Breast epithelium (tissue), 4 donors: ENCODE results near the gene ST7. TPM values are rescaled to one million over a fixed set of nuclear protein-coding genes. Genes with fewer than 3 reads are reported as not detected.

Experiments
- DNase-seq, 2 donors: peaks; one replicate each; pipeline ENCODE4 v3.0.0-alpha.2; 2019; ENCODE audit warnings: low spot score in 2 of 2
- H3K27ac ChIP-seq, 2 donors: fragments of 200-600 bp; sonication (generic) in 1 of 2; one replicate each; pipeline ENCODE4 v1.5.1; 2016 to 2019; ENCODE audit warnings: mild to moderate bottlenecking in 1 of 2
- H3K27me3 ChIP-seq, 2 donors: fragments of 200-600 bp; sonication (generic) in 1 of 2; one replicate each; pipeline versions ENCODE4 v1.5.1 to v1.6.0; 2017 to 2019; ENCODE audit warnings: control low read depth in 1 of 2, mild to moderate bottlenecking in 1 of 2
- H3K36me3 ChIP-seq: fragments of 200-600 bp; one replicate; pipeline ENCODE4 v1.5.1; 2019
- H3K4me1 ChIP-seq, 2 donors: fragments of 200-600 bp; sonication (generic); one replicate each; pipeline ENCODE4 v1.5.1; 2016 to 2019; ENCODE audit warnings: control low read depth in 1 of 2
- H3K4me3 ChIP-seq, 3 donors: fragments of 200-600 bp; sonication (generic); 1 replicate in 2 of 3; 2 replicates in 1 of 3; pipeline ENCODE4 v1.5.1; 2016 to 2019; ENCODE audit warnings: mild to moderate bottlenecking in 3 of 3, moderate library complexity in 2 of 3
- H3K9me3 ChIP-seq, 2 donors: fragments of 200-600 bp; sonication (generic) in 1 of 2; one replicate each; pipeline ENCODE4 v1.5.1; 2016 to 2019; ENCODE audit warnings: control low read depth in 1 of 2
- CTCF ChIP-seq, 3 donors: fragments of 450-650 bp; IDR thresholded peaks; one replicate each; pipeline ENCODE4 v1.5.1; 2016 to 2017; ENCODE audit warnings: antibody characterized with exemption in 3 of 3, mild to moderate bottlenecking in 3 of 3, moderate library complexity in 3 of 3
- POLR2A ChIP-seq: fragments of 450-650 bp; IDR thresholded peaks from one replicate; pipeline ENCODE4 v1.6.1; 2016; ENCODE audit warnings: antibody characterized with exemption, mild to moderate bottlenecking, moderate library complexity
- POLR2AphosphoS5 ChIP-seq, 3 donors: sonication (generic); formaldehyde crosslinking; IDR thresholded peaks; one replicate each; pipeline ENCODE4 v1.6.1; 2017; ENCODE audit warnings: antibody characterized with exemption in 3 of 3
- intact Hi-C: fragments of 100-400 bp; cut with DNase I; formaldehyde crosslinking; loops from one replicate; pipeline ENCODE4 v1.15.1; 2023; ENCODE audit warnings: low total_unique reads
- total RNA-seq, 3 donors: library from RNA; depleted of rRNA; stranded (reverse); fragments of >200 nt; gene quantifications; one replicate each; pipeline ENCODE4 v1.1.0, GENCODE V29; 2016

The ST7 gene
- total RNA-seq, 3 donors from 2014 or later, result 24.3 to 41.4 (median 27.5) TPM

GRCh38 chr7:117126676-117127075, 173.4 kb downstream of the ST7 start:
- DNase-seq, result no peak
- H3K27ac ChIP-seq, result no peak overlapping the region
- H3K4me1 ChIP-seq, result no peaks in the 10 kb centered on the region
- no peaks in the 10 kb centered on the region for H3K9me3 ChIP-seq
- no peaks in the 10 kb centered on the region for H3K36me3 ChIP-seq
- intact Hi-C loops, result loop anchor here (10.0 kb wide), 1 partner anchor 142 kb away; no protein-coding TSS in a partner anchor
- no peak overlapping the region for H3K4me3 ChIP-seq
- TF ChIP-seq POLR2A (no peak), CTCF (IDR thresholded peaks at IDR 0.05) (no peak), POLR2AphosphoS5 (IDR thresholded peaks at IDR 0.05) (no peak)
- no peaks in the 10 kb centered on the region for H3K27me3 ChIP-seq

- no peak for TF ChIP-seq POLR2AphosphoS5 (IDR thresholded peaks at IDR 0.05)
- TF ChIP-seq CTCF (IDR thresholded peaks at IDR 0.05), result peak; percentile 54 to 78 (median 64)
- no peak for TF ChIP-seq POLR2A
- H3K27me3 ChIP-seq, result no peaks in the 10 kb centered on the region
- no peaks in the 10 kb centered on the region for H3K4me1 ChIP-seq
- no peak overlapping the region for H3K4me3 ChIP-seq
- DNase-seq, result no peak
- H3K27ac ChIP-seq, result no peak overlapping the region
- H3K36me3 ChIP-seq, result no peaks in the 10 kb centered on the region
- intact Hi-C loops, result loop anchor here (10.0 kb wide), 1 partner anchor 143 kb away; no protein-coding TSS in a partner anchor
- H3K9me3 ChIP-seq, result no peaks in the 10 kb centered on the region
These were observed 174.4 kb downstream of the ST7 start for GRCh38 chr7:117127585-117128168.

- H3K9me3 ChIP-seq, result no peaks in the 10 kb centered on the region
- no peaks in the 10 kb centered on the region for H3K36me3 ChIP-seq
- H3K4me1 ChIP-seq, result no peaks in the 10 kb centered on the region
- H3K27ac ChIP-seq, result no peak overlapping the region
- no peak for DNase-seq
- TF ChIP-seq CTCF (IDR thresholded peaks at IDR 0.05) (no peak), POLR2AphosphoS5 (IDR thresholded peaks at IDR 0.05) (no peak), POLR2A (no peak)
- no peak overlapping the region for H3K4me3 ChIP-seq
- intact Hi-C loops, result loop anchor here (10.0 kb wide), 1 partner anchor 145 kb away; no protein-coding TSS in a partner anchor
- H3K27me3 ChIP-seq, result no peaks in the 10 kb centered on the region
These were observed 176.2 kb downstream of the ST7 start for GRCh38 chr7:117129521-117129955.

- Histone ChIP-seq H3K4me3 (no peak overlapping the region), H3K27ac (no peak overlapping the region)
These were observed 177.0 kb downstream of the ST7 start for GRCh38 chr7:117130262-117130661.

More at GRCh38 chr7:117130262-117130661, 177.0 kb downstream of the ST7 start:
- TF ChIP-seq CTCF (IDR thresholded peaks at IDR 0.05) (no peak), POLR2A (no peak), POLR2AphosphoS5 (IDR thresholded peaks at IDR 0.05) (no peak)
- Histone ChIP-seq H3K9me3 (no peaks in the 10 kb centered on the region), H3K36me3 (no peaks in the 10 kb centered on the region), H3K27me3 (no peaks in the 10 kb centered on the region), H3K4me1 (no peaks in the 10 kb centered on the region)
- no peak for DNase-seq
- intact Hi-C loops, result loop anchor here (10.0 kb wide), 1 partner anchor 195 kb away; no protein-coding TSS in a partner anchor
